Measurements from ENCODE around the gene RUNX1. TPM values are rescaled to one million over a fixed set of nuclear protein-coding genes. Genes with fewer than 3 reads are reported as not detected.

Gene RUNX1
- total and polyA plus RNA-seq, 2 of the 13 experiments (the other 11 are each of a cell fraction or from before 2014, with no cell fraction given), result 5.4 to 6.4 TPM

DNA sequence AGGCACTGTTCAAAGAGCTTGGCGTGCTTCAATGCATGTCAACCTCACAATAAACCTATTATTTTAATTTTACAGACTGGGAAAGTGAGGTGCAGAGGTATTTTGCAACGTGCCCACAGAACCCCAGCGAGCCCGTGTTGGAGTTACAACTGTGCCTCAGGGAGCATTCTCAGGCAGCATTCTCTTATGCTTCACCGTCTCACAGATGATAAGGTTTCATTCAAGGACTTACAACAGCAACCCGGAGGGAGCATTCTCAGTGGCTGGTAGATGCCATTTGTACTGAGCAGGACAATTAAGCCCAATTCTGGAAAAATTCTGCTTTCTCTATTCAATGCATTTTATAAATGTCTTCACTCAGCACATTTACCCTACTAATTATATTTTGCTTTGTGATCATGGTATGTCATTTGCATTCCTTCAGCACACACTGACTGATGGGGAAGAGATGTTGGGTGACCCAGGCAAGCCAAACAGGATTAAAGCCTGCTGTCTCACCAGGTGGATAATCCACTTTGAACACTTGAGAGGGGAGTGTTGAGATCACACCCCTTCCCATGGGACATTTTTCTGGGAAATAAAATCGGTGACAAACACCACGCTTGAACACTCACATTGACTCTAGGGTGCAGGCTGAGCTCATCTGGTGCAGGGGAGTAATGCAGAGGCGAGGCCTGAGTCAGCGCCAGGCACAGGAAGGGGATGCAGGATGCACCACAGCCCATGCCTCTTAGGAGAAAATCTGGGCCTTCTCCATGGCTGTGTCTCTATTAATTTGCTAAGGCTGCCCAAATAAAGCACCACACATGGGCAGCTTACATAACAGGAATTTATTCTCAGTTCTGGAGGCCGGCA is 266.4 kb downstream of the RUNX1 start:
- no peak overlapping the region for H3K9ac ChIP-seq (ENCODE audit: insufficient read depth, low read depth, low read length)
- ChIA-PET POLR2A (no interaction called here), CTCF (ENCODE audit: low intra/inter-chr PET ratio, low total read pairs) (no interaction called here)
- H3K4me3 ChIP-seq (replicated peaks in 1 of 3; ENCODE audit: insufficient read depth in 1 of 3, low read depth in 2 of 3, low read length in 3 of 3), result no peak overlapping the region
- no TSS peak for BruUV-seq (replicated peaks)
- H4K20me1 ChIP-seq (ENCODE audit: insufficient read depth, low read length), result no peaks in the 10 kb centered on the region
- H3K4me2 ChIP-seq (ENCODE audit: low read depth, low read length), result no peak overlapping the region
- H3K27me3 ChIP-seq (ENCODE audit: control insufficient read depth in 1 of 2, insufficient read depth in 2 of 2, low read length in 2 of 2), result no peaks in the 10 kb centered on the region
- in situ Hi-C loops (cut with HindIII; ENCODE audit: extremely low pct_ligation_motif_present, low pct_unique_long_range_greater_than_20kb), result no loop called here
- H3K9me3 ChIP-seq (ENCODE audit: low read length), result no peaks in the 10 kb centered on the region
- H3K4me1 ChIP-seq (ENCODE audit: insufficient read depth, low read length), result no peaks in the 10 kb centered on the region
- intact Hi-C loops (cut with micrococcal nuclease; ENCODE audit: unreplicated experiment), result no loop called here
- H3K27ac ChIP-seq (ENCODE audit: extremely low read length, insufficient read depth, low read length), result no peak overlapping the region
- no peaks in the 10 kb centered on the region for H3K36me3 ChIP-seq (replicated peaks in 1 of 2; ENCODE audit: control insufficient read depth in 1 of 2, insufficient read depth in 2 of 2, low read length in 2 of 2)
- 95% methylated on average over 11 of the region's 11 CpGs for WGBS (ENCODE audit: low lambda C conversion rate)
- no peak overlapping the region for H2AFZ ChIP-seq (ENCODE audit: low read length)
- no peaks in the 10 kb centered on the region for H3K79me2 ChIP-seq (ENCODE audit: insufficient read depth, low read length)
- ATAC-seq, result no peak
- FAIRE-seq, result no peak
- TF ChIP-seq MAFK (conservative IDR thresholded peaks at IDR 0.05 in 1 of 2, IDR thresholded peaks at IDR 0.05 in 1 of 2; ENCODE audit: low read length in 2 of 2), result peak in 1 of 2 experiments; percentile 63; a peak in 2 of 4 replicates
- TF ChIP-seq CCDC6 (CRISPR knock-in tag; IDR thresholded peaks at IDR 0.05), result no peak
- TF ChIP-seq, protein P1, sequence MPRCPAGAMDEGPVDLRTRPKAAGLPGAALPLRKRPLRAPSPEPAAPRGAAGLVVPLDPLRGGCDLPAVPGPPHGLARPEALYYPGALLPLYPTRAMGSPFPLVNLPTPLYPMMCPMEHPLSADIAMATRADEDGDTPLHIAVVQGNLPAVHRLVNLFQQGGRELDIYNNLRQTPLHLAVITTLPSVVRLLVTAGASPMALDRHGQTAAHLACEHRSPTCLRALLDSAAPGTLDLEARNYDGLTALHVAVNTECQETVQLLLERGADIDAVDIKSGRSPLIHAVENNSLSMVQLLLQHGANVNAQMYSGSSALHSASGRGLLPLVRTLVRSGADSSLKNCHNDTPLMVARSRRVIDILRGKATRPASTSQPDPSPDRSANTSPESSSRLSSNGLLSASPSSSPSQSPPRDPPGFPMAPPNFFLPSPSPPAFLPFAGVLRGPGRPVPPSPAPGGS (CRISPR knock-in tag; IDR thresholded peaks at IDR 0.05), result no peak
- no peak for TF ChIP-seq ZNF468 (CRISPR knock-in tag; IDR thresholded peaks at IDR 0.05)
- TF ChIP-seq ZNF782 (CRISPR knock-in tag; IDR thresholded peaks at IDR 0.05; ENCODE audit: borderline replicate concordance), result no peak
- TF ChIP-seq MAFF (IDR thresholded peaks at IDR 0.05; ENCODE audit: low read depth, low read length), result 0 out of 2 replicates have a peak, but pooled peaks have one; percentile 24
- TF ChIP-seq, protein P2, sequence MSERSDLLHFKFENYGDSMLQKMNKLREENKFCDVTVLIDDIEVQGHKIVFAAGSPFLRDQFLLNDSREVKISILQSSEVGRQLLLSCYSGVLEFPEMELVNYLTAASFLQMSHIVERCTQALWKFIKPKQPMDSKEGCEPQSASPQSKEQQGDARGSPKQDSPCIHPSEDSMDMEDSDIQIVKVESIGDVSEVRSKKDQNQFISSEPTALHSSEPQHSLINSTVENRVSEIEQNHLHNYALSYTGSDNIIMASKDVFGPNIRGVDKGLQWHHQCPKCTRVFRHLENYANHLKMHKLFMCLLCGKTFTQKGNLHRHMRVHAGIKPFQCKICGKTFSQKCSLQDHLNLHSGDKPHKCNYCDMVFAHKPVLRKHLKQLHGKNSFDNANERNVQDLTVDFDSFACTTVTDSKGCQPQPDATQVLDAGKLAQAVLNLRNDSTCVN (CRISPR knock-in tag; IDR thresholded peaks at IDR 0.05; ENCODE audit: borderline replicate concordance), result no peak
- TF ChIP-seq, protein P3, sequence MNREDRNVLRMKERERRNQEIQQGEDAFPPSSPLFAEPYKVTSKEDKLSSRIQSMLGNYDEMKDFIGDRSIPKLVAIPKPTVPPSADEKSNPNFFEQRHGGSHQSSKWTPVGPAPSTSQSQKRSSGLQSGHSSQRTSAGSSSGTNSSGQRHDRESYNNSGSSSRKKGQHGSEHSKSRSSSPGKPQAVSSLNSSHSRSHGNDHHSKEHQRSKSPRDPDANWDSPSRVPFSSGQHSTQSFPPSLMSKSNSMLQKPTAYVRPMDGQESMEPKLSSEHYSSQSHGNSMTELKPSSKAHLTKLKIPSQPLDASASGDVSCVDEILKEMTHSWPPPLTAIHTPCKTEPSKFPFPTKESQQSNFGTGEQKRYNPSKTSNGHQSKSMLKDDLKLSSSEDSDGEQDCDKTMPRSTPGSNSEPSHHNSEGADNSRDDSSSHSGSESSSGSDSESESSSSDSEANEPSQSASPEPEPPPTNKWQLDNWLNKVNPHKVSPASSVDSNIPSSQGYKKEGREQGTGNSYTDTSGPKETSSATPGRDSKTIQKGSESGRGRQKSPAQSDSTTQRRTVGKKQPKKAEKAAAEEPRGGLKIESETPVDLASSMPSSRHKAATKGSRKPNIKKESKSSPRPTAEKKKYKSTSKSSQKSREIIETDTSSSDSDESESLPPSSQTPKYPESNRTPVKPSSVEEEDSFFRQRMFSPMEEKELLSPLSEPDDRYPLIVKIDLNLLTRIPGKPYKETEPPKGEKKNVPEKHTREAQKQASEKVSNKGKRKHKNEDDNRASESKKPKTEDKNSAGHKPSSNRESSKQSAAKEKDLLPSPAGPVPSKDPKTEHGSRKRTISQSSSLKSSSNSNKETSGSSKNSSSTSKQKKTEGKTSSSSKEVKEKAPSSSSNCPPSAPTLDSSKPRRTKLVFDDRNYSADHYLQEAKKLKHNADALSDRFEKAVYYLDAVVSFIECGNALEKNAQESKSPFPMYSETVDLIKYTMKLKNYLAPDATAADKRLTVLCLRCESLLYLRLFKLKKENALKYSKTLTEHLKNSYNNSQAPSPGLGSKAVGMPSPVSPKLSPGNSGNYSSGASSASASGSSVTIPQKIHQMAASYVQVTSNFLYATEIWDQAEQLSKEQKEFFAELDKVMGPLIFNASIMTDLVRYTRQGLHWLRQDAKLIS (CRISPR knock-in tag; IDR thresholded peaks at IDR 0.05), result no peak
- DNase-seq (ENCODE audit: low spot score), result no peak

Data from HepG2 (cell line).